DMS153 treated with DMSO at 0.1 percent for 48 hours (cell line): Measurements from ENCODE around the gene RAD52.
"Not testable (repeated sequence)": the region's sequence is repeated elsewhere in the genome, so short reads cannot be mapped to it uniquely, and the experiment has no call there.

Source experiments
- DNase-seq: peaks from one replicate; lab custom pipeline; 2025; ENCODE audit not compliant: unreplicated experiment; lab: John Stamatoyannopoulos, UW

Gene RAD52

GRCh38 chr12:968545-968944 is 19.1 kb upstream of the RAD52 start:
- DNase-seq, result no peak

- no peak for DNase-seq
Measured at GRCh38 chr12:967641-968040, 18.1 kb upstream of the RAD52 start.

DNA sequence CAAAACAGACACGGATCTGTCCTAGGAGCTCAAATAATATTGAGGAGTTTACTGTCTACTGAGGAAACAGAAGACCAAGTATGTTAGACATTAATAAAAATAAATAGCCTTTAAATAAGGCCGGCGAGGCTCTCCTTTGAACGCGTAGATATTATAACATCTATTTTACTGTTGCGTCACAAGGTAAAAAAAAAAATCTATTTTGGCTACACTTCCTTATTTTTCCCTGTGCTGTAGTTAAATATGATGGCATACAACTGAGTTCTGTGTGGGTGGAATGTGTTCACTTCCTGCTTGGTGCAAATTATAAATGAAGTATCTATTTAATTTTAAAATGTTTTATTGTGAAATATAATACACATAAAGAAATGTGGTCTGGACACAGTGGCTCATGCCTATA is 17.2 kb upstream of the RAD52 start:
- no peak for DNase-seq

DNA sequence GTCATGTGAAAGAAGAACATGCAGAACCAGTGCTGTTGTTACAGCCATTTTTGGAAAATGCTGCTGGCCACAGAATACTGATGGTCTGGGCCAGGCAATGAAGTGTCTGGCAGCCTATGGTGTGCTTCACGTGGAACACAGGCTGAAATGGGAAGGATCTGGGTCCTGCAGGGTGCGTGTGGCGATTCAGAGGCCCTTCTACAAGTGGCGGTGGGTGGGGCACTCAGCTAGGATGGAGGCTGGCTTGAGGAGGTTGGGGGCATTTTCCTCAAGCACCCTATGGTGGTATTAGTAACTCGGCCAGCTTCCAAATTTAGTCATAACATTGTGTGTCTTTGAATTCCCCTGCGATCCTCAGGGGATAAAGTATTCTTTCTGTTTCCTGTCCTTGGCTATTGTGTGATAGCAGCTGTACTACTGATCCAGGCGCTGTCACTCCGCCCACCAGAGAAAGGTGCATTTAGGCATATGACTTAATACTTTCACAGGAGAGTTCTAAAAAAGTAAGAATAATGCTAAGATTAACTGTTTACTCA is 9.2 kb upstream of the RAD52 start:
- peak; percentile 21 for DNase-seq

GRCh38 chr12:955939-956338 is 6.4 kb upstream of the RAD52 start:
- no peak for DNase-seq

- no peak for DNase-seq
Measured at GRCh38 chr12:954741-955140, 5.2 kb upstream of the RAD52 start.

DNA sequence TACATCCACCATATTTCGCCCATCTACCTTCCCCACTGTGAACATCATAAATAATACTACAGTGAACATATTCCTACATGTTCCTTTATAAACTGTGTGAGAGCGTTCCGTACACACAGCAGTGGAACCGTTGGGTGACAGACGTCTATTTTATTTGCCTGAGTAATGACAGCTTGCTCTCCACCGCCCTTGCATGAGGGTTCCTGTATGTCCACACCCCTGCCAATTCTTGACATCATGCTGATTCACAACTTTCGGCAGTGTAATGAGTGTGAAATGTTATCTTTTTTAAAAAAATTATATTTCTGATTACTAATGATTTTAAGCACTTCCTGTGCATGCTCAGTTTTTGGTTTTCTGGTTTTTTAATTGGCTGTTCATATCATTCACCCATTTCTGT is 4.3 kb upstream of the RAD52 start:
- no peak for DNase-seq

GRCh38 chr12:951176-951575 is 1.7 kb upstream of the RAD52 start:
- no peak for DNase-seq

GRCh38 chr12:948238-948637 is 1.3 kb downstream of the RAD52 start:
- no peak for DNase-seq

- DNase-seq, result no peak
Measured at GRCh38 chr12:946631-947030, 2.9 kb downstream of the RAD52 start.

DNA sequence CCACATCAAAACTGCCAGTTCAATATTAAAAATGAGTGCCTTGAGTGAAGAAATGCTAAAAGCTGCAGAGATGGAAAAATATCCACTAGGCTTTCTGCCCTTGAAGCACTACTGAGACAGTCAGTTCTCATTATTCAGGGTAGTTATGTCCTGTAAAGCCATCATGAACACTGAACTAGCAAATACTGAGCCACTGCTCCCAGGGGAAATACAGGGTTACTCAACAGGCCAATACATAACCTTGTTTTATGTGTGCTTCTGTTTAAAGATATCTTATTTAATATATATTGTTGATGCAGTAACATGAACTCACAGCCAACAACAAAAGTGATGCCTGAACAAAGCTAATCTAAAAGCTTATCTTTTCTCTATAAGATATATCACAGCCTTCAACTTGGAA is 3.3 kb downstream of the RAD52 start:
- no peak for DNase-seq

DNA sequence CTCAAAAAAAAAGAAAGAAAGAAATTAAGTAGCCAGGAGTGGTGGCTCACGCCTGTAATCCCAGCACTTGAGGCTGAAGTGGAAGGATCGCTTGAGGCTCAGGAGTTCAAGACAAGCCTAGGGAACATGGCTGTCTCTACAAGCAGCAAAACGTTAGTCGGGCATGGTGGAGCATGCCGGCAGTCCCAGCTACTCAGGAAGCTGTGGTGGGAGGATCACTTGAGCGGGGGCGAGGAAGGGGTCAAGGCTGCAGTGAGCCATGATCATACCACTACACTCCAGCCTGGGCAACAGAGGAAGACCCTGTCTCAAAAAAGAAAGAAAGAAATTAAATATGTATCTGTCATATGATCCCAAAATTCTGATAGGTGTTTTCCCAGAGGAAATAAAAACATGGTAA is 5.3 kb downstream of the RAD52 start:
- DNase-seq, result no peak

- DNase-seq, result no peak
Measured at GRCh38 chr12:943051-943450, 6.4 kb downstream of the RAD52 start.

DNA sequence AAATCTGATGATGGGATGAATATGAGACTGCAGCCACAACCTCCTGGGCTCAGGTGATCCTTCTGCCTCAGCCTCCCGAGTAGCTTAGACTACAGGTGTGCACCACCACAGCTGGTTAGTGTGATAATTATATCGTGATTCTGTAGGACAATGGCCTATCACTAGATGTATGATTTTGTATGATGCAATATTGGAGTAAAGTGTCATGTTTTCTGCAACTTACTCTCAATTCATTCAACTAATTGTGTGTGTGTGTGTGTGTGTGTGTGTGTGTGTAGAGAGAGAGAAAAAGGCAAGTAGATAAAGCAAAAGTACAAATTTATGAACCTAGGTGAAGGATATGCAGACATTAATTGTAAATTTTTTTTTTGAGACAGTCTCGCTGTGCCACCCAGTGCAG is 10.7 kb downstream of the RAD52 start:
- DNase-seq, result no peak

- DNase-seq, result no peak
Measured at GRCh38 chr12:936377-937345, 12.8 kb downstream of the RAD52 start.

DNA sequence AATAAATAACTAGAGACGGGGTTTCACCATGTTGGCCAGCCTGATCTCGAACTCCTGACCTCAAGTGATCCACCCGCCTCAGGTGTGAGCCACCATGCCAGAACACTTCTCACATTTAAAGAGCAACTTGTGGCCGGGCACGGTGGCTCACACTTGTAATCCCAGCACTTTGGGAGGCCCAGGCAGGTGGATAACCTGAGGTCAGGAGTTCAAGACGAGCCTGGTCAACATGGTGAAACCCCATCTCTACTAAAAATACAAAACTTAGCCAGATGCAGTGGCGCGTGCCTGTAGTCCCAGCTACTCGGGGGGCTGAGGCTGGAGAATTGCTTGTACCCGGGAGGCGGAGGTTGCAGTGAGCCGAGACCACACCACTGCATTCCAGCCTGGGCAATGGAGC is 13.6 kb downstream of the RAD52 start:
- DNase-seq, result not testable (repeated sequence)

GRCh38 chr12:931591-931990 is 17.9 kb downstream of the RAD52 start:
- DNase-seq, result no peak

- DNase-seq, result no peak
Measured at GRCh38 chr12:931060-931459, 18.4 kb downstream of the RAD52 start.

DNA sequence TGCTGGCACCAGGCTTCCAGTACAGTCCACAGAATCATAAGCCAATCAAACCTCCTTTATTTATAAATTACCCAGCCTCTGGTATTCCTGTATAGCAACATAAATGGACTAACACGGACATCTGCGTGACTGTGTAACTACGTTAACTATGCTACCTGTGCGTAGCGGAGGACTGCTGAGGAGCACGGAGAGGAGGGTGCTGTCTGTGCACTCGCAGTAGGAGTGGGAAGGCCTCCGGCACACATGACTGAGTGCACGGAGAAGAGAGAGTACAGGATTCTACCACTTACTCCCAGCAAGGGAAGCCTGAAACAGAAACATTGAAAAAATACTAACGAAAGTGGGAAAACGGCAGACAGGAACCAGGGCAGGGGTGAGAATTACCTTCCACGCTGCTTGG is 22.9 kb downstream of the RAD52 start:
- no peak for DNase-seq

GRCh38 chr12:922285-922684 is 27.2 kb downstream of the RAD52 start:
- no peak for DNase-seq

GRCh38 chr12:920676-921075 is 28.8 kb downstream of the RAD52 start:
- no peak for DNase-seq

- DNase-seq, result no peak
Measured at GRCh38 chr12:916712-917445, 32.6 kb downstream of the RAD52 start.
